GM13977 (cell line): Measurements from ENCODE around the gene HCK.

Experiments used
- DNase-seq: peaks from one replicate; pipeline ENCODE4 v3.0.0; 2012; ENCODE audit warnings: low spot score
- CTCF ChIP-seq: IDR thresholded peaks from 2 replicates; pipeline ENCODE4 v1.5.1; 2012; ENCODE audit warnings: mild to moderate bottlenecking, control low read depth; ENCODE audit not compliant: insufficient read depth; ENCODE audit errors: extremely low read depth, missing control alignments
- in situ Hi-C: fragments of 300-500 bp; cut with MboI; formaldehyde crosslinking; loops from one replicate; pipeline ENCODE4 v1.12.0; 2022; ENCODE audit warnings: low sequenced_read_pairs, low pct_unique_long_range_greater_than_20kb, mixed read lengths, inconsistent platforms; ENCODE audit not compliant: unreplicated experiment

The HCK gene

GRCh38 chr20:32018269-32019155 lies 33.5 kb upstream of the HCK start:
- peak; percentile 85 for DNase-seq
- in situ Hi-C loops: no loop called here

GRCh38 chr20:32019156-32019510 lies 32.9 kb upstream of the HCK start:
- TF ChIP-seq CTCF: peak; percentile 13
- in situ Hi-C loops: no loop called here
- no peak for DNase-seq

More at GRCh38 chr20:32018269-32019155, 33.5 kb upstream of the HCK start:
- TF ChIP-seq CTCF: no peak

GRCh38 chr20:32019563-32020463 lies 32.2 kb upstream of the HCK start:
- no peak for DNase-seq
- in situ Hi-C loops: no loop called here
- TF ChIP-seq CTCF: no peak

- no peak for DNase-seq
- in situ Hi-C loops: no loop called here
- no peak for TF ChIP-seq CTCF
Measured at GRCh38 chr20:32021091-32021490, 31.0 kb upstream of the HCK start.

GRCh38 chr20:32024683-32025295 lies 27.3 kb upstream of the HCK start:
- DNase-seq: no peak

More at GRCh38 chr20:32024683-32025295, 27.3 kb upstream of the HCK start:
- in situ Hi-C loops: no loop called here
- TF ChIP-seq CTCF: no peak
